DOHH2 (cell line): Measurements from ENCODE around the gene ZBTB3.
A peak's percentile ranks its signal among the peaks of the same experiment; 100 is the strongest.

Experiments
- H3F3A ChIP-seq: fragments of 200-600 bp; sonication (generic), shearing (Covaris generic); 2 replicates; pipeline ENCODE4 v1.6.0; 2016; ENCODE audit warnings: antibody characterized with exemption, mild to moderate bottlenecking; ENCODE audit not compliant: control insufficient read depth, insufficient read depth
- H3K27ac ChIP-seq: fragments of 200-600 bp; sonication (generic); 2 replicates; pipeline ENCODE4 v1.5.1; 2014; ENCODE audit warnings: low read depth, mild to moderate bottlenecking, low read length, moderate library complexity
- H3K27me3 ChIP-seq: fragments of 200-600 bp; sonication (generic); 2 replicates; pipeline ENCODE4 v1.6.1; 2014; ENCODE audit warnings: mild to moderate bottlenecking, low read length, mixed read lengths; ENCODE audit not compliant: control insufficient read depth
- H3K36me3 ChIP-seq: fragments of 200-600 bp; sonication (generic); 2 replicates; pipeline ENCODE4 v1.6.1; 2014; ENCODE audit warnings: mild to moderate bottlenecking, low read length, moderate library complexity, mixed read lengths; ENCODE audit not compliant: control insufficient read depth
- H3K4me1 ChIP-seq: fragments of 200-600 bp; sonication (generic); 2 replicates; pipeline ENCODE4 v1.6.1; 2014; ENCODE audit warnings: mild to moderate bottlenecking, low read length, mixed read lengths; ENCODE audit not compliant: control insufficient read depth
- H3K4me2 ChIP-seq: fragments of 200-600 bp; sonication (generic); 2 replicates; pipeline ENCODE4 v1.6.0; 2014; ENCODE audit warnings: mild to moderate bottlenecking, low read length, moderate library complexity
- H3K4me3 ChIP-seq: fragments of 200-600 bp; sonication (generic); 2 replicates; pipeline ENCODE4 v1.5.1; 2014; ENCODE audit warnings: mild to moderate bottlenecking, low read length, mixed read lengths
- H3K79me2 ChIP-seq: fragments of 200-600 bp; sonication (generic); 2 replicates; pipeline ENCODE4 v1.6.1; 2014; ENCODE audit warnings: mild to moderate bottlenecking, low read length, mixed read lengths; ENCODE audit not compliant: control insufficient read depth
- H3K9me2 ChIP-seq: fragments of 200-600 bp; sonication (generic); replicated peaks from 2 replicates; pipeline ENCODE4 v1.6.1; 2014; ENCODE audit warnings: mild to moderate bottlenecking, low read length, mixed read lengths; ENCODE audit not compliant: control insufficient read depth
- H3K9me3 ChIP-seq: fragments of 200-600 bp; sonication (generic); 2 replicates; pipeline ENCODE4 v1.6.1; 2014; ENCODE audit warnings: antibody characterized with exemption, low read length, mixed read lengths; ENCODE audit not compliant: control insufficient read depth, insufficient read depth
- H4K20me1 ChIP-seq: fragments of 200-600 bp; sonication (generic); 2 replicates; pipeline ENCODE4 v1.6.0; 2014; ENCODE audit warnings: low read depth, mild to moderate bottlenecking, antibody characterized with exemption, low read length, moderate library complexity; ENCODE audit not compliant: control insufficient read depth, insufficient read depth
- EZH2phosphoT487 ChIP-seq: fragments of 200-600 bp; sonication (generic); IDR thresholded peaks from 2 replicates; pipeline ENCODE4 v1.6.1; 2017; ENCODE audit warnings: borderline replicate concordance, mild to moderate bottlenecking, antibody characterized with exemption, low read length, moderate library complexity, mixed read lengths
- TF ChIP-seq, protein P1 (sequence below): fragments of 200-600 bp; sonication (generic); IDR thresholded peaks from one replicate; pipeline ENCODE4 v1.5.1; 2014; ENCODE audit warnings: antibody characterized with exemption, mild to moderate bottlenecking, low read depth, low read length; ENCODE audit not compliant: poor library complexity, severe bottlenecking

The ZBTB3 gene

DNA sequence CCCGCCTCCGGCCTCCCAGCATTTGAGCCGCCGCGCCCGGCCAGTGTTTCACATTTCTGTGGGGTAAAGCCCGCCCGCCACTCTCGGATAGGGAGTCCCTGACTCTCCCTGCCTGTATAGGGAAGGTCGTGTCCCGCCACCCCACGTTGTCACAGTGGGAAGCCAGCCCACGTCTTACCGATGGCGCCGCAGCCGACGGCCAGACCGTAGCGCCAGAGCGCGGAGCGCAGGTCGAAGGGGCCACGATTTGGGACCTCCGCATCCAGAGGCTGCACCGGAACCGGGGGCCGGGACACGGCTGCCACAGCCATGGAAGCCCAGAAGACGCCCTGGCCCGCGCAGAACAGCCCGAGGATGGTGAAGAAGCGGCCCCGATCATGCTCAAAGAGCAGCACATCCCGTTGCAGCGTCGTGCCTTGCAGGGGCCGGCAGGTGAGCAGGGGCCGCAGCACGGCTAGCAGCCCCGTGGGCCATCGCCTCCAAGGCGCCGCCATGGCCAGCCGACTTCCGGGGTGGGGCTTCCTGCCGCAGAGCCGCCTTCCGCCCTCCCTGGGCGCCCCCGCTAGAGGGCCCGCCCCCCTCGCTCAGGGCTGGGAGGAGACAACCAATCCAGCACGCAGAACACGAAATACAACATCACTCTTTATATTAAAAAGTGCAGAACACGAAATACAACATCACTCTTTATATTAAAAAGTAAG lies 37.7 kb upstream of the ZBTB3 start, which contains the start of gene TMEM223:
Gene TMEM223, minus strand, starts transcription at position 506 of the 701 bp plus-strand sequence. Its CDS starts 12 bp downstream, at position 494.
- Histone ChIP-seq H3K4me2 (peak within 1 kb of the TSS; percentile 59), H3K79me2 (peaks cover 54% of the 10 kb centered on the region), H4K20me1 (no peaks in the 10 kb centered on the region; the same call in 1 of the 2 replicates), H3K27me3 (no peaks in the 10 kb centered on the region), H3K4me3 (peak within 1 kb of the TSS; percentile 99), H3K36me3 (peaks cover 85% of the 10 kb centered on the region), H3K9me2 (no peaks in the 10 kb centered on the region), H3K27ac (peak within 1 kb of the TSS; percentile 67), H3K4me1 (peaks cover 36% of the 10 kb centered on the region), H3K9me3 (no peaks in the 10 kb centered on the region), H3F3A (peaks cover 18% of the 10 kb centered on the region)
- TF ChIP-seq, protein P1, sequence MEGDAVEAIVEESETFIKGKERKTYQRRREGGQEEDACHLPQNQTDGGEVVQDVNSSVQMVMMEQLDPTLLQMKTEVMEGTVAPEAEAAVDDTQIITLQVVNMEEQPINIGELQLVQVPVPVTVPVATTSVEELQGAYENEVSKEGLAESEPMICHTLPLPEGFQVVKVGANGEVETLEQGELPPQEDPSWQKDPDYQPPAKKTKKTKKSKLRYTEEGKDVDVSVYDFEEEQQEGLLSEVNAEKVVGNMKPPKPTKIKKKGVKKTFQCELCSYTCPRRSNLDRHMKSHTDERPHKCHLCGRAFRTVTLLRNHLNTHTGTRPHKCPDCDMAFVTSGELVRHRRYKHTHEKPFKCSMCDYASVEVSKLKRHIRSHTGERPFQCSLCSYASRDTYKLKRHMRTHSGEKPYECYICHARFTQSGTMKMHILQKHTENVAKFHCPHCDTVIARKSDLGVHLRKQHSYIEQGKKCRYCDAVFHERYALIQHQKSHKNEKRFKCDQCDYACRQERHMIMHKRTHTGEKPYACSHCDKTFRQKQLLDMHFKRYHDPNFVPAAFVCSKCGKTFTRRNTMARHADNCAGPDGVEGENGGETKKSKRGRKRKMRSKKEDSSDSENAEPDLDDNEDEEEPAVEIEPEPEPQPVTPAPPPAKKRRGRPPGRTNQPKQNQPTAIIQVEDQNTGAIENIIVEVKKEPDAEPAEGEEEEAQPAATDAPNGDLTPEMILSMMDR: no peak
- no peak for TF ChIP-seq EZH2phosphoT487

DNA sequence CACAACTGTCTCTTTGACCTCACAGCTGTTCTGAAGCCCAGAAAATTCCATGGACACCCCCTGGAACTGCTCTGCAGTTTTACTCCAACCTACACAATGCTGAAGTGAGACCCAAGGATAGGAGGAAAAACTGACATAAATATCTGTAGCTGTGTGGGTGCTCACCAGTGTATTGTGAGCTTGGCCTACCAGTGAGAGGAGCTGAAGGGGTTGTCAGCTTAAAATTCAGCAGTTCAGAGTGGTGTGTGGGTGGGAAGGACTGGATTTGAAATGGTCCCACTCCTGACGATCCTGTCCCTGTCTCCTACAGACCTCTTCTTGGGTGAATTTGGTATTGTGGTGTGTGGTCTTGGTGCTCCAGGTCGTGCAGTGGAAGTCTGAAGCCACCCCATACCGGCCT lies 35.6 kb upstream of the ZBTB3 start:
- H3K27me3 ChIP-seq: no peaks in the 10 kb centered on the region
- peaks cover 27% of the 10 kb centered on the region for H3F3A ChIP-seq
- H3K27ac ChIP-seq: no peak overlapping the region
- peaks cover 63% of the 10 kb centered on the region for H3K79me2 ChIP-seq
- H4K20me1 ChIP-seq: no peaks in the 10 kb centered on the region; the same call in 1 of the 2 replicates
- H3K9me3 ChIP-seq: no peaks in the 10 kb centered on the region
- TF ChIP-seq, protein P1: no peak
- no peak for TF ChIP-seq EZH2phosphoT487
- peaks cover 44% of the 10 kb centered on the region for H3K4me1 ChIP-seq
- peak overlapping the region; percentile 59 for H3K4me2 ChIP-seq
- H3K9me2 ChIP-seq: no peaks in the 10 kb centered on the region
- H3K4me3 ChIP-seq: no peak overlapping the region
- H3K36me3 ChIP-seq: peaks cover 74% of the 10 kb centered on the region

DNA sequence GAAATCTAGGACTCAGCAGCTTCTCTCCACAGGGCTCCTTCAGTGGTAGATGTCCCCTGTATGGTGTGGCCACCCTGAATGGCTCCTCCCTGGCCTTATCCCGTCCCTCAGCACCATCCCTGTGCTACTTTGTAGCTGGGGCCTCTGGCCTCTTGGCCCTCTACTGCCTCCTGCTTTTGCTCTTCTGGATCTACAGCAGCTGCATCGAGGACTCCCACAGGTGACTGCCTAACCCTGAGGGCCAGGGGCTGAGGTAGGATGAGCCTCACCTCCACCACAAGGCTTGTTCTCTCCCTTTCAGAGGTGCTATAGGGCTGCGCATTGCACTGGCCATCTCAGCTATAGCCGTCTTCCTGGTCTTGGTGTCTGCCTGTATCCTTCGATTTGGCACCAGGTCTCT lies 35.0 kb upstream of the ZBTB3 start:
- Histone ChIP-seq H4K20me1 (no peaks in the 10 kb centered on the region; the same call in 1 of the 2 replicates), H3F3A (peaks cover 28% of the 10 kb centered on the region), H3K36me3 (peaks cover 68% of the 10 kb centered on the region), H3K4me2 (peak overlapping the region; percentile 59; the same call in 1 of the 2 replicates), H3K27ac (peak overlapping the region; percentile 3; the same call in 1 of the 2 replicates), H3K4me3 (peak overlapping the region; percentile 10; the same call in 1 of the 2 replicates), H3K79me2 (peaks cover 63% of the 10 kb centered on the region), H3K9me3 (no peaks in the 10 kb centered on the region), H3K9me2 (no peaks in the 10 kb centered on the region), H3K4me1 (peaks cover 44% of the 10 kb centered on the region), H3K27me3 (no peaks in the 10 kb centered on the region)
- TF ChIP-seq EZH2phosphoT487: no peak
- TF ChIP-seq, protein P1: no peak
